Natural killer cell (primary cell): ENCODE measurements around the gene CREB1. TPM values are rescaled to one million over a fixed set of nuclear protein-coding genes. Genes with fewer than 3 reads are reported as not detected.

ENCODE experiments used
- ATAC-seq, 3 donors: fragments of 150-1000 bp in 2 of 3; fragments of 200-7000 bp in 1 of 3; cut with Tn5 transposase; 1 replicate in 1 of 3; 2 replicates in 2 of 3; pipeline ENCODE4 v1.10.0; 2021; ENCODE audit warnings: mild to moderate bottlenecking in 2 of 3, moderate library complexity in 2 of 3
- DNase-seq, 2 donors: peaks; one replicate each; pipeline versions ENCODE4 v3.0.0 to v3.0.0-alpha.2; 2013 to 2021; ENCODE audit warnings: mixed read lengths in 1 of 2
- H3K27ac ChIP-seq: one replicate; pipeline ENCODE4 v1.5.1; 2013; ENCODE audit warnings: mild to moderate bottlenecking, low read length
- H3K27me3 ChIP-seq: one replicate; pipeline ENCODE4 v1.6.1; 2013; ENCODE audit warnings: low read length; ENCODE audit not compliant: control insufficient read depth, insufficient read depth
- H3K36me3 ChIP-seq: one replicate; pipeline ENCODE4 v1.6.1; 2013; ENCODE audit warnings: low read length; ENCODE audit not compliant: control insufficient read depth, insufficient read depth
- H3K4me1 ChIP-seq: one replicate; pipeline ENCODE4 v1.6.1; 2013; ENCODE audit warnings: low read length; ENCODE audit not compliant: control insufficient read depth, insufficient read depth
- H3K4me3 ChIP-seq: one replicate; pipeline ENCODE4 v1.5.1; 2013; ENCODE audit warnings: low read length
- H3K9me3 ChIP-seq: one replicate; pipeline ENCODE4 v1.6.1; 2013; ENCODE audit warnings: low read length; ENCODE audit not compliant: control insufficient read depth, insufficient read depth
- H3K27ac Mint-ChIP-seq, 2 donors: one replicate each; pipeline ENCODE4 v1.8.0; 2022; ENCODE audit warnings: mild to moderate bottlenecking in 2 of 2, mixed read lengths in 2 of 2, moderate library complexity in 1 of 2
- H3K27me3 Mint-ChIP-seq, 2 donors: one replicate each; pipeline ENCODE4 v1.8.0; 2022; ENCODE audit warnings: low read depth in 2 of 2, mixed read lengths in 2 of 2
- H3K36me3 Mint-ChIP-seq: one replicate; pipeline ENCODE4 v1.8.0; 2022; ENCODE audit warnings: mixed read lengths
- H3K4me1 Mint-ChIP-seq, 2 donors: one replicate each; pipeline ENCODE4 v1.8.0; 2022; ENCODE audit warnings: mixed read lengths in 2 of 2
- H3K4me3 Mint-ChIP-seq: one replicate; pipeline ENCODE4 v1.8.0; 2022; ENCODE audit warnings: mild to moderate bottlenecking, moderate library complexity, mixed read lengths
- H3K9me3 Mint-ChIP-seq, 2 donors: one replicate each; pipeline ENCODE4 v1.8.0; 2022; ENCODE audit warnings: mixed read lengths in 2 of 2
- WGBS: methylation state at CpG from one replicate; pipeline ENCODE4 v1.1.7; 2013; ENCODE audit warnings: missing lambda C conversion rate; ENCODE audit not compliant: insufficient coverage; 5-methylcytosine and 5-hydroxymethylcytosine counted together
- intact Hi-C: fragments of 100-400 bp; cut with micrococcal nuclease; formaldehyde crosslinking; loops from one replicate; pipeline ENCODE4 v1.14.2; 2022
- total RNA-seq, 4 donors: library from RNA; stranded (reverse); fragments of 120-200 nt in 1 of 4; gene quantifications; one replicate each; pipeline versions ENCODE4 v1.2.3 to v1.2.4, GENCODE V29; 2013 to 2022
- TF ChIP-seq, protein P1 (sequence below): fragments of 200-600 bp; IDR thresholded peaks from one replicate; pipeline ENCODE4 v1.8.0; 2022; ENCODE audit warnings: antibody characterized with exemption

CREB1 gene
- total RNA-seq, 3 donors from 2014 or later (not counting 1 experiment from before 2014, with no cell fraction given): 88.1 to 107 (median 106) TPM

DNA sequence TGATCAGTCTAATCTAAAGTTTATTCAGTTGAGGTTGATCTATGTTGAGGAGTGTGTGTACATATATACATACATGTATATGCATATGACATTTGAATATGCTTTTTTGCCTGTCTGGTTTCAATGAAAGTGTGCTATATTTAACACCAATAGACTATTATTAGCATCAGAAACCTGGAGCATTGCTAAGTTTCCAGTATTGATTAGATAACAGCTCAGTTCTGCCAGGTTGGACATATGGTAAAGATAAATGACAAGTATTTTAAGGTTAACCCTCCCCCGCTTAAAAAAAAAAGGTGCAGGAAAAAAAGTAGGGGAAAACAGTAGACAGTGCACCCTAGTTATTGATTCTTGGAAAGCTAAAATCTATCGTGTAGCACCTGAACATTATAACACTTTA lies 19.4 kb downstream of the CREB1 start:
- no peaks in the 10 kb centered on the region for H3K36me3 Mint-ChIP-seq
- H3K4me1 ChIP-seq: peaks cover 5% of the 10 kb centered on the region
- ATAC-seq: no peak
- no peaks in the 10 kb centered on the region for H3K36me3 ChIP-seq
- intact Hi-C loops: no loop called here
- no peak overlapping the region for H3K27ac ChIP-seq
- no peak for DNase-seq
- H3K9me3 ChIP-seq: no peaks in the 10 kb centered on the region
- no peak overlapping the region for H3K4me3 ChIP-seq
- no peaks in the 10 kb centered on the region for H3K9me3 Mint-ChIP-seq
- H3K27ac Mint-ChIP-seq: peak overlapping the region; percentile 59 to 79
- H3K4me1 Mint-ChIP-seq: peaks cover 50 to 51% of the 10 kb centered on the region in 2 donors
- H3K27me3 ChIP-seq: no peaks in the 10 kb centered on the region
- no peaks in the 10 kb centered on the region for H3K27me3 Mint-ChIP-seq
- WGBS: 94% methylated on average over 2 of the region's 2 CpGs
- TF ChIP-seq, protein P1, sequence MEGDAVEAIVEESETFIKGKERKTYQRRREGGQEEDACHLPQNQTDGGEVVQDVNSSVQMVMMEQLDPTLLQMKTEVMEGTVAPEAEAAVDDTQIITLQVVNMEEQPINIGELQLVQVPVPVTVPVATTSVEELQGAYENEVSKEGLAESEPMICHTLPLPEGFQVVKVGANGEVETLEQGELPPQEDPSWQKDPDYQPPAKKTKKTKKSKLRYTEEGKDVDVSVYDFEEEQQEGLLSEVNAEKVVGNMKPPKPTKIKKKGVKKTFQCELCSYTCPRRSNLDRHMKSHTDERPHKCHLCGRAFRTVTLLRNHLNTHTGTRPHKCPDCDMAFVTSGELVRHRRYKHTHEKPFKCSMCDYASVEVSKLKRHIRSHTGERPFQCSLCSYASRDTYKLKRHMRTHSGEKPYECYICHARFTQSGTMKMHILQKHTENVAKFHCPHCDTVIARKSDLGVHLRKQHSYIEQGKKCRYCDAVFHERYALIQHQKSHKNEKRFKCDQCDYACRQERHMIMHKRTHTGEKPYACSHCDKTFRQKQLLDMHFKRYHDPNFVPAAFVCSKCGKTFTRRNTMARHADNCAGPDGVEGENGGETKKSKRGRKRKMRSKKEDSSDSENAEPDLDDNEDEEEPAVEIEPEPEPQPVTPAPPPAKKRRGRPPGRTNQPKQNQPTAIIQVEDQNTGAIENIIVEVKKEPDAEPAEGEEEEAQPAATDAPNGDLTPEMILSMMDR: no peak
- no peak overlapping the region for H3K4me3 Mint-ChIP-seq

DNA sequence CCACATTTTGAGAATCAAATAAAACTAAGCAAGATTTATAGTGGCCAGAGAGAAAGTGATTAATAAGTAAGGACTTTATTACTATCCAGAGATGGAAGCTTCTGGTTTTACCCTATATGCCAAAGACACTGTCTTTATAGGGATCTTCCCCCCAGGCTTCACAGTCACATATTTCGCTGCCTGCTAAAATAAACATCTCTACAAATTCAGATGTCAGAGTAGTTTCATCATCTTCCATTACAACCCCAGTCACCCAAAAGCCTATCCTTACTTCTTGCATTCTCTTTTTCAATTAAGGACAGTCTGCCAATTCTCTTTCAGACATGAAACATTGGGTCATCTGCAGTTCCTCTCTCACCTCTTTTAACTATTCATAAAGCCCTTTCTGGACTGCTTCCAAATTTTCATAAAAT lies 28.3 kb downstream of the CREB1 start:
- TF ChIP-seq, protein P1: no peak
- peaks cover 18 to 28% of the 10 kb centered on the region in 2 donors for H3K4me1 Mint-ChIP-seq
- no peaks in the 10 kb centered on the region for H3K9me3 Mint-ChIP-seq
- WGBS: 96% methylated on average over 1 of the region's 1 CpG
- H3K36me3 Mint-ChIP-seq: peaks cover 9% of the 10 kb centered on the region
- ATAC-seq (no peak), DNase-seq (no peak)
- Histone ChIP-seq H3K36me3 (peaks cover 36% of the 10 kb centered on the region), H3K27ac (no peak overlapping the region), H3K9me3 (no peaks in the 10 kb centered on the region), H3K27me3 (no peaks in the 10 kb centered on the region), H3K4me1 (no peaks in the 10 kb centered on the region), H3K4me3 (no peak overlapping the region)
- H3K4me3 Mint-ChIP-seq: no peak overlapping the region
- intact Hi-C loops: no loop called here
- no peak overlapping the region for H3K27ac Mint-ChIP-seq
- no peaks in the 10 kb centered on the region for H3K27me3 Mint-ChIP-seq

DNA sequence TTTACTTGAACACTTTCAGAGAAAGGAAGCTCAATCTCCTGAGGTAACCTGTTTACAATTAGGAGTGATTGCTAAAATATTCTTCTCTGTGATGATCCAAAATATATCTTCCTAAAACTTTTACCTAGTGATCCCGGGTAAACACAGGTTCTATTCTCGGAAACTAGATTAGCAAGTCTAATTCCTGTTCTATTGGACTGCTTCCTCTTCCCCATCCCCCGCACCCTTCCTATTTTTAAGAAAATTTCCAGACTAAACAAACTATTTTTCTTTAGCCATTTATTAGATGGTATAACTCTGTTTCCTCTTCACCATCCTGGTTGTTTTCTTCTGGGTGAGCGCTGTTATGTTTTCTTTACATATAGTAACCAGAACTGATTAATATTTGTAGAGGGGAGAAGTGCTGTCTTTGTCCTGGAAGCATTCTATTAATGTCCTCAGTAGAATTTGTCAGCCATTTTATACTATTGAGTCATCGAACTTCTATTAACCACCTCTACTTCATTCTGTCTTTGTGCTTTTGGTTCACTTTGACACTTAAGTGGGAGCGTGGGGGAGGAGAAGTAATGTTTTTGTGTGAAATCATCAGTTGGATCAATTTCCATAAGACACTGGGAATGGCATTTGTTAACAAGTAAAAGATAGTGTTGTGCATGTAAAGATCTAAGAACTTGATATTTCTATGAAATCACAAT lies 31.8 kb downstream of the CREB1 start:
- Histone ChIP-seq H3K27ac (no peak overlapping the region), H3K27me3 (no peaks in the 10 kb centered on the region), H3K36me3 (peaks cover 42% of the 10 kb centered on the region), H3K4me1 (no peaks in the 10 kb centered on the region), H3K4me3 (no peak overlapping the region), H3K9me3 (no peaks in the 10 kb centered on the region)
- Mint-ChIP-seq H3K27me3 (no peaks in the 10 kb centered on the region), H3K36me3 (peaks cover 9% of the 10 kb centered on the region), H3K4me3 (no peak overlapping the region), H3K4me1 (peaks cover 3 to 22% of the 10 kb centered on the region in 2 donors), H3K9me3 (no peaks in the 10 kb centered on the region), H3K27ac (peak overlapping the region in 1 of 2 donors; percentile 2)
- TF ChIP-seq, protein P1: no peak
- intact Hi-C loops: no loop called here
- WGBS: 96% methylated on average over 4 of the region's 6 CpGs
- no peak for ATAC-seq
- no peak for DNase-seq
